ENCODE results near the gene NPIPA1. TPM values are rescaled to one million over a fixed set of nuclear protein-coding genes. Genes with fewer than 3 reads are reported as not detected.
"Not testable (repeated sequence)": the region's sequence is repeated elsewhere in the genome, so short reads cannot be mapped to it uniquely, and the experiment has no call there.

NPIPA1 gene
- total and polyA plus RNA-seq, 11 donors: 24.7 to 65.3 (median 40.7) TPM

DNA sequence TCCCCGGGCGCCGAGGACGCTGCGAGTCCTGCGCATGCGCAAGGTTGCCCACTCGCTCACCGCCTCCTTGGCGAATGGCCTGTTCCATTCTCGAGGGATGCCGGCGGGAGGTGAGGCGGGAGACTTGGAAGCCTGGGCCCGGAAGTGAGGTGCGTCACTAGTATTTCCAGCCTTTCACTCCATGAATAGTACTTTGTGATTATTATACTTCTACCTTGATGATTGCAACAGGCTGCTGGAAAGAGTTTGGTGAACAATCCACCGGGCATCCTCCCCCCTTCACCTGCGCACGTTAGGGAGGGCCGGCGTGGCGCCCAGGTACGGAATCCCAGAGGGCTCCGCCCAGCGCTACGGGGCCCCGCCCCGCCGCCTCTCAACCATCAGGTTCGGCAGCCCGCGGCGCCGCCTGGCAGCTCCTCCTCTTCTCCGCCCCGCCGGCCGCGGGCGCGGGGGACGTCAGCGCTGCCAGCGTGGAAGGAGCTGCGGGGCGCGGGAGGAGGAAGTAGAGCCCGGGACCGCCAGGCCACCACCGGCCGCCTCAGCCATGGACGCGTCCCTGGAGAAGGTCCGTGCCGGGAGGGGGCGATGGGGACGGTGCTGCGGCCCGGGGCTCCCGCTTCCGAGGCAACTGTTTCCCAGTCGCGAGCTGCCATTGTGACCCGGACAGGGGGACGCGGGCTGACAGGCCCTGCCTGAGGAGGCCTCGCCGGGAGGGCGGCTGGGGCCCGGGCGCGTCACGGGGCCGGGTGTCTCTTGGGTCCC, 37.6 kb downstream of the NPIPA1 start, which contains the start of gene PDXDC1:
TSS of gene PDXDC1 (plus strand) at position 371 of the 762 bp plus-strand sequence. CDS start at position 545, 174 bp downstream.
- H3K36me3 ChIP-seq; H3K27me3 ChIP-seq; H3K9me3 ChIP-seq; intact Hi-C loops (cut with DNase I): not testable (repeated sequence)
- peak within 1 kb of the TSS; percentile 69 to 99 (median 89) for H3K4me3 ChIP-seq
- ATAC-seq (peak; percentile 95 to 97 (median 97)), DNase-seq (peak; percentile 90 to 99 (median 93))
- peaks cover 0 to 24% (median 11%) of the 10 kb centered on the region in 12 donors for H3K4me1 ChIP-seq
- WGBS, 4 donors: 0 to 3% (median 0%) methylated on average over 8 to 74 of the region's 74 CpGs
- H3K27ac ChIP-seq: peak within 1 kb of the TSS; percentile 56 to 98 (median 92)
- peak in 1 of 2 donors; percentile 68 for TF ChIP-seq POLR2A (IDR thresholded peaks at IDR 0.05)
- TF ChIP-seq, protein P1, sequence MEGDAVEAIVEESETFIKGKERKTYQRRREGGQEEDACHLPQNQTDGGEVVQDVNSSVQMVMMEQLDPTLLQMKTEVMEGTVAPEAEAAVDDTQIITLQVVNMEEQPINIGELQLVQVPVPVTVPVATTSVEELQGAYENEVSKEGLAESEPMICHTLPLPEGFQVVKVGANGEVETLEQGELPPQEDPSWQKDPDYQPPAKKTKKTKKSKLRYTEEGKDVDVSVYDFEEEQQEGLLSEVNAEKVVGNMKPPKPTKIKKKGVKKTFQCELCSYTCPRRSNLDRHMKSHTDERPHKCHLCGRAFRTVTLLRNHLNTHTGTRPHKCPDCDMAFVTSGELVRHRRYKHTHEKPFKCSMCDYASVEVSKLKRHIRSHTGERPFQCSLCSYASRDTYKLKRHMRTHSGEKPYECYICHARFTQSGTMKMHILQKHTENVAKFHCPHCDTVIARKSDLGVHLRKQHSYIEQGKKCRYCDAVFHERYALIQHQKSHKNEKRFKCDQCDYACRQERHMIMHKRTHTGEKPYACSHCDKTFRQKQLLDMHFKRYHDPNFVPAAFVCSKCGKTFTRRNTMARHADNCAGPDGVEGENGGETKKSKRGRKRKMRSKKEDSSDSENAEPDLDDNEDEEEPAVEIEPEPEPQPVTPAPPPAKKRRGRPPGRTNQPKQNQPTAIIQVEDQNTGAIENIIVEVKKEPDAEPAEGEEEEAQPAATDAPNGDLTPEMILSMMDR (IDR thresholded peaks at IDR 0.05): peak in 2 of 12 donors; percentile 3 to 13

DNA sequence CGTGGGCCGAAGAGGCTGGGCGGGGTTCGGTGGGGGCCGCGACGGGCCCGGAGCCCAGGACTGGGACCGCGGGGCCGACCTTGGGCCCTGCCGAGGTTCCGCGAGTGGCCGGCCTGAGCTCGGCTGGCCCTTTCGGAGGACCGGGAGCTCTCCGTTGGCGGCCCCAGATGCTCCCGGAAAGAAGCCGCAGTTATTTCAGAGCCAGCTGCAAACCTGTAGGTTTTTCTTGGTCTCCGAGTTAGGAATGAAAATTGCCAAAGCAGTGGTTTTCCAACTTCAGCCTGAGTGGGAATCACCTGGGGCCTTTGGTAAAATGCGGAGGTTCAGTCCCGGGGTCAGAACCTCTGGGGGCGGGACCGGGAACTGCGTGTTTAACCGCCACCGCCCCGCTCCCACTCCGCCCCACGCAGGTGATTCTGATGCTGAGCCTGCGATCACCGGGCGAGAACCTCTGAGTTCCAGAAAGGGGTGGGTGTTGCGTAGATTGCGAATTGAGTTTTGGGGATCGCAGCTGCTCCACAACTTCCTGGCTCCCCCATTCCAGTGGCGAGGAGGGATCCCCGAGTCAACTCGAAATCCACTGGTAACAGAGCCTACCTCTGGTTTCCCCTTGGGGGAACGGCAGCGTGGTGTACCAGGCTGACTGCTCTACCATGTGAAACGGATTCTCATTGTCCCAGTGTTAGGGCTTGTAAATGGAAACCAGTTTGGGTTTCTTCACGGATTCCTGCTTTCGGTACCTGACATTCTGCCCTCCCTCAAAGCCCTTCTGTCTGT, 38.4 kb downstream of the NPIPA1 start:
- Histone ChIP-seq H3K4me3 (peak overlapping the region; percentile 69 to 99 (median 89)), H3K4me1 (peaks cover 0 to 24% (median 11%) of the 10 kb centered on the region in 12 donors), H3K27ac (peak overlapping the region; percentile 56 to 98 (median 92))
- WGBS, 4 donors: 5 to 19% (median 7%) methylated on average over 12 to 47 of the region's 47 CpGs
- DNase-seq: peak in 3 of 5 donors; percentile 38 to 76 (median 46)
- H3K9me3 ChIP-seq; H3K36me3 ChIP-seq; H3K27me3 ChIP-seq; intact Hi-C loops (cut with DNase I): not testable (repeated sequence)
- TF ChIP-seq, protein P1 (IDR thresholded peaks at IDR 0.05): peak in 1 of 12 donors; percentile 22
- ATAC-seq: peak; percentile 8 to 38 (median 17)

DNA sequence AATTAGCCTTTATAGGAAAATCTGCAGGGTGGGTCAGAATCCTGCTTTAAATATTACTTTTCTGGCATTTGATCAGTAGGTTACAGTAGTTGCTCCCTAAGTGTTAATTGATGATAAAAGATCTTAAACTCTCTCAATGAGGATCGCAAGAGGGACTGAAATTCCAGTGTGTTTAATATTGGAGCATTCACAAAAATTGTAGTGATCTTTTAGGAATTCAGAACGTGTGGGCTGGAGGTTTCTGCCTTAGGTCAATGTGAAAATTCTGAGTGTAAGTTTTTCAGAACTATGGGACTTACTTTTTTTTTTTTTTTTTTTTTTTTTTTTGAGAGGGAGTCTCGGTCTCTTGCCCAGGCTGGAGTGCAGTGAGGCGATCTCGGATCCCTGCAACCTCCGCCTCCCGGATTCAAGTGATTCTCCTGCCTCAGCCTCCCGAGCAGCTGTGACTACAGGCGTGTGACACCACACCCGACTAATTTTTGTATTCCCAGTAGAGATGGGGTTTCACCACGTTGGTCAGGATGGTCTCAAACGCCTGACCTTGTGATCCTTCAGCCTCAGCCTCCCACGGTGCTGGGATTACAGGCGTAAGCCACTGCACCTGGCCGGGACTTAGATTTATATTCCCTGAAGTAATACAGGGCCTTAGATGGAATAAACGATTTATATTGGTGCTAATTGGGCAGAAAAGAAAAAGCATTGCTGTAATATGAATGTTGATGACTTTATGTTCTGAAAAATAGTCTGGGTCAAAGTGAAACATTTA, 39.9 kb downstream of the NPIPA1 start:
- H3K36me3 ChIP-seq; intact Hi-C loops (cut with DNase I); H3K27me3 ChIP-seq; ATAC-seq; H3K4me3 ChIP-seq; H3K9me3 ChIP-seq: not testable (repeated sequence)
- 76 to 86% (median 82%) methylated on average over 11 to 14 of the region's 16 CpGs for WGBS, 4 donors
- DNase-seq: peak in 1 of 5 donors; percentile 58
- Histone ChIP-seq H3K27ac (peak overlapping the region in 1 of 12 donors; percentile 11), H3K4me1 (peaks cover 0 to 24% (median 12%) of the 10 kb centered on the region in 12 donors)

DNA sequence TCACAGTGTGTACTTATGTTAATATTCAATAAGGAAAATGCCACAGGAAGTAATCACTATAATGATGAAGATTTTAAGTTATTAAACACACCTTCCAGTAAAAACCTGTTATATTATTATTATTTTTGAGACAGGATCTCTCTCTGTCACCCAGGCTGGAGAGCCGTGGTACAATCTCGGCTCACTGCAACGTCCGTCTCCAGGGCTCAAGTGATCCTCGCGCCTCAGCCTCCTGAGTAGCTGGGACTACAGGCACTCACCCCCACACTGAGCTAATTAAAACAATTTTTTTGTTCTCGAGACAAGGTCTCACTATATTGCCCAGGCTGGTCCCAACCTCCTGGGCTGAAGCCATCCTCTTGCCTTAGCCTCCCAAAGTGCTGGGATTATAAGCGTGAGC, 41.0 kb downstream of the NPIPA1 start:
- WGBS, 4 donors: 95 to 96% (median 96%) methylated on average over 8 of the region's 8 CpGs
- H3K27me3 ChIP-seq; intact Hi-C loops (cut with DNase I); H3K9me3 ChIP-seq; H3K36me3 ChIP-seq; H3K27ac ChIP-seq; DNase-seq; H3K4me3 ChIP-seq; ATAC-seq: not testable (repeated sequence)
- H3K4me1 ChIP-seq: peaks cover 0 to 24% (median 13%) of the 10 kb centered on the region in 12 donors

DNA sequence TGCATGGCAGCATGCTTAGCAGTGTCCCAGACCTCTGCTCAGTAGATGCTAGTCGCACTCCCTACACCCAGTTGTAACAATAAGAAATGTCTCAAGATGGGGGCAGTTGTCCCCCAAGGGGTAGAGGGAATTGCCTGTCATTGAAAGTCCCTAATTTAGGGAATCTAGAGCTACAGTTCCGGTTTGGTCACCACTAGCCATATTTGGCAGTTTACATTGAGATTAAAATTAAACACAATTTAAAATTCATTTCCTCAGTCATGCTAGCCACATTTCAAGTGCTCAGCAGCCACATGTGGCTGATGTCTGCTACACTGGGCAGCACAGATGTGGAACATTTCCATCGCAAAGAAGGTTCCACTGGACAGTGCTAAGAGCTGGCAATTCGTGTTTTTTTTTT, 41.7 kb downstream of the NPIPA1 start:
- peaks cover 0 to 24% (median 13%) of the 10 kb centered on the region in 12 donors for H3K4me1 ChIP-seq

DNA sequence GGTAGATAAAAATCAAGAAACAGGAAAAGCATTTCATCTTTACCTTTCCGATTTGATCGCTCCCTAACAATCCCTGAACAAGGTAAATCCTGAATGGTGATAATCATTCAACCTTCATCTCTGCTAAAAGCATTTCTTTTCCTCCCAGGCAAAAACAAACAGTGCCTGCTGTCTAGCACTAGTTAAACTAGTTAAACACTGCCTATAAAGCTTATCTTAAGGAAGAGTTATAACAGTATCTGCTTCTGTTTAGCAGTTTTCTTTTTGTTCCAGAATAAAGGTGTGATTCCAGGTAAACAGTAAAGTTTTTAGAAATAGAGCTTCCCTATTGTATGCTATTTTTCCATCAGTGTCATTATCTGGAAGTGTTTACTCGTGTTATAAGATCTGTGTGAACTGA, 44.0 kb downstream of the NPIPA1 start:
- not testable (repeated sequence) for ATAC-seq, H3K27ac ChIP-seq, H3K27me3 ChIP-seq, H3K9me3 ChIP-seq, DNase-seq, H3K4me3 ChIP-seq
- intact Hi-C loops (cut with DNase I): loop anchor here in 1 of 10 donors (10.0 kb wide), 1 partner anchor 64 kb away; no protein-coding TSS in a partner anchor
- peaks cover 0 to 13% (median 4%) of the 10 kb centered on the region in 12 donors for H3K4me1 ChIP-seq
- peaks cover 0 to 21% (median 2%) of the 10 kb centered on the region in 9 donors for H3K36me3 ChIP-seq
- WGBS, 4 donors: 64 to 80% (median 72%) methylated on average over 3 of the region's 3 CpGs

More for the DNA sequence above, 41.7 kb downstream of the NPIPA1 start:
- DNase-seq; H3K27ac ChIP-seq; H3K27me3 ChIP-seq; H3K36me3 ChIP-seq; H3K4me3 ChIP-seq; intact Hi-C loops (cut with DNase I); H3K9me3 ChIP-seq; ATAC-seq: not testable (repeated sequence)
- WGBS, 4 donors: 86 to 90% (median 87%) methylated on average over 4 of the region's 4 CpGs

DNA sequence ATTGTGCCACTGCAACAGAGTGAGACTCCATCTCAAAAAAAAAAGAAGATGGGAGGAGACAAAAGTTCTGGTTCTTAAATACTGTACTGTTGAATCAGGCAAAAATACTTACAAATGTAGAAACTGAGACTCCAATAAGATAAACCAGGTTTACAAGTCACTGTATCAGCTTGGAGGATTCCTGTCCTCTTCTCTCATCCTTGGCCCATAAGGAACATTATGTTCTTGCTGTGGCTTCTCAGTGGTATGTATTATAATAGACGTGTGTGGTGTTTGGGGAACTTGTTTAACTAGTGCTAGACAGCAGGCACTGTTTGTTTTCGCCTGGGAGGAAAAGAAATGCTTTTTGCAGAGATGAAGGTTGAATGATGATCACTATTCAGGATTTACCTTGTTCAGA, 45.3 kb downstream of the NPIPA1 start:
- intact Hi-C loops (cut with DNase I): loop anchor here in 1 of 10 donors (10.0 kb wide), 1 partner anchor 62 kb away; no protein-coding TSS in a partner anchor
- ATAC-seq: peak; percentile 32 to 84 (median 62)
- peaks cover 0 to 33% (median 7%) of the 10 kb centered on the region in 9 donors for H3K36me3 ChIP-seq
- DNase-seq, H3K4me1 ChIP-seq, H3K4me3 ChIP-seq, H3K9me3 ChIP-seq, H3K27me3 ChIP-seq, H3K27ac ChIP-seq: not testable (repeated sequence)
- 14 to 60% (median 38%) methylated on average over 1 to 2 of the region's 2 CpGs for WGBS, 4 donors

Measured in heart left ventricle (tissue), 16 donors.